Activated CD8-positive, alpha-beta T cell treated with anti-CD3 and anti-CD28 coated beads for 36 hours (primary cell): ENCODE measurements around the gene COPS4. TPM values are rescaled to one million over a fixed set of nuclear protein-coding genes. Genes with fewer than 3 reads are reported as not detected.

ENCODE experiments used
- ATAC-seq: fragments of 200-7000 bp; cut with Tn5 transposase; one replicate; pipeline ENCODE4 v1.10.0; 2021; ENCODE audit warnings: mild to moderate bottlenecking, moderate library complexity
- CTCF ChIA-PET: fragments of 350-600 bp; sonication (Branson Sonifier 250); formaldehyde crosslinking; loops from one replicate; lab custom pipeline; 2021; ENCODE audit warnings: antibody characterized with exemption; lab: Charles Lee
- POLR2A ChIA-PET: fragments of 350-600 bp; sonication (Branson Sonifier 250); formaldehyde crosslinking; loops from one replicate; lab custom pipeline; 2021; ENCODE audit warnings: antibody characterized with exemption; lab: Charles Lee
- DNase-seq: peaks from one replicate; pipeline ENCODE4 v3.0.0-alpha.2; 2020
- H3K27ac Mint-ChIP-seq: one replicate; pipeline ENCODE4 v1.8.0; 2021; ENCODE audit warnings: mild to moderate bottlenecking, mixed read lengths
- H3K27me3 Mint-ChIP-seq: one replicate; pipeline ENCODE4 v1.8.0; 2021; ENCODE audit warnings: mixed read lengths
- H3K36me3 Mint-ChIP-seq: one replicate; pipeline ENCODE4 v1.8.0; 2021; ENCODE audit warnings: low read depth, mixed read lengths
- H3K4me1 Mint-ChIP-seq: one replicate; pipeline ENCODE4 v1.8.0; 2021; ENCODE audit warnings: low read depth, mixed read lengths
- H3K4me3 Mint-ChIP-seq: one replicate; pipeline ENCODE4 v1.8.0; 2021; ENCODE audit warnings: mild to moderate bottlenecking, moderate library complexity, mixed read lengths
- H3K9me3 Mint-ChIP-seq: one replicate; pipeline ENCODE4 v1.8.0; 2021; ENCODE audit warnings: mixed read lengths
- CTCF ChIP-seq: fragments of 200-600 bp; IDR thresholded peaks from one replicate; pipeline ENCODE4 v1.8.0; 2022; ENCODE audit warnings: antibody characterized with exemption, mild to moderate bottlenecking
- intact Hi-C: fragments of 100-400 bp; cut with micrococcal nuclease; formaldehyde crosslinking; loops from one replicate; pipeline ENCODE4 v1.10.0; 2022
- total RNA-seq, 2 experiments: library from RNA; stranded (reverse); gene quantifications; one replicate each; pipeline ENCODE4 v1.2.3, GENCODE V29; 2021

The COPS4 gene
- total RNA-seq, 2 experiments from 2014 or later: 38.4 to 38.8 TPM

DNA sequence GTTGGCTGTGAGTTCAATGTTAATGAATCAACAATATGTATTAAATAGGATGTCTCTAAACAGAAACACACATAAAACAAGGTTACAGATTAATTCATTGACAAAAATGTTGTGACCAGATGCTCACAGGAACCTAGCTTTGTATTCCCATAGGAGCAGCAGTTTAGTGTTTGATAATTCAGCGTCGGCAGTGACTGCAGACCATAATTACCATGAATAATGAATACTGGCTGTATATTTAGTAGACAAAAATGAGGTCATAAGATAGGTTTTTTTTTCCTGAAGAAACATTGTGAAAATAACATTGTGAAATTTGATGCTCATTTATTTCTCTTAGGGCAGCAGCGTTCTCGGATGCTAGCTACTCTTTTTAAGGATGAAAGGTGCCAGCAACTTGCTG is 27.8 kb downstream of the COPS4 start:
- no peak overlapping the region for H3K27ac Mint-ChIP-seq
- no peak for DNase-seq
- H3K4me3 Mint-ChIP-seq: no peak overlapping the region
- H3K36me3 Mint-ChIP-seq: peaks cover 15% of the 10 kb centered on the region
- H3K27me3 Mint-ChIP-seq: no peaks in the 10 kb centered on the region
- no peaks in the 10 kb centered on the region for H3K9me3 Mint-ChIP-seq
- intact Hi-C loops: no loop called here
- no peak for TF ChIP-seq CTCF
- no peak for ATAC-seq
- H3K4me1 Mint-ChIP-seq: no peaks in the 10 kb centered on the region
- CTCF ChIA-PET: interaction anchor here (1.2 to 2.7 kb wide), 4 partner anchors 12 to 218 kb away, joined by 3 to 12 read pairs (median 4); no protein-coding TSS in a partner anchor
- POLR2A ChIA-PET: interaction anchor here (1.7 kb wide), 1 partner anchor 9 kb away, joined by 7 read pairs; no protein-coding TSS in a partner anchor

DNA sequence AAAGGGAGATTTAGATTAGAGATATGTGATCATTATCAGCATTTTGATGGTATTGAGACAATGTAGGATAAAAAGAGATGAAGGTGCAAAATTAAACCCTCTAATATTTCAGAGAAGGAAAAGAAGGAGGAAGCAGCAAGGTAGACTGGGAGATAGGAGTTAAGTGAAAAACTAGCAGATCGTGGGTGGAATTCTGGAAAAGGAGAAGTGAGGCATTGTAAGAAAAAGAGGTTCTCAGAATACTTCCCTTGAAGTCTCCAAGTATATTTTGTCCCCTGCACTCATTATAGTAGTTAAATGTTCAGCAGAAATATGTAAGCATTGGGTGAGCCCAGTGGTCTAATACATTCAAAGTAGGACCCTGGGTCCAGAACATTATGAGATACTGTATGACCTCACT is 30.3 kb downstream of the COPS4 start:
- Mint-ChIP-seq H3K9me3 (no peaks in the 10 kb centered on the region), H3K4me1 (no peaks in the 10 kb centered on the region), H3K27me3 (no peaks in the 10 kb centered on the region), H3K36me3 (peaks cover 26% of the 10 kb centered on the region), H3K27ac (no peak overlapping the region), H3K4me3 (no peak overlapping the region)
- ChIA-PET CTCF (interaction anchor here (1.2 to 1.6 kb wide), 3 partner anchors 9 to 216 kb away, joined by 4 to 9 read pairs (median 5); no protein-coding TSS in a partner anchor), POLR2A (no interaction called here)
- DNase-seq: no peak
- TF ChIP-seq CTCF: no peak
- intact Hi-C loops: no loop called here
- no peak for ATAC-seq

DNA sequence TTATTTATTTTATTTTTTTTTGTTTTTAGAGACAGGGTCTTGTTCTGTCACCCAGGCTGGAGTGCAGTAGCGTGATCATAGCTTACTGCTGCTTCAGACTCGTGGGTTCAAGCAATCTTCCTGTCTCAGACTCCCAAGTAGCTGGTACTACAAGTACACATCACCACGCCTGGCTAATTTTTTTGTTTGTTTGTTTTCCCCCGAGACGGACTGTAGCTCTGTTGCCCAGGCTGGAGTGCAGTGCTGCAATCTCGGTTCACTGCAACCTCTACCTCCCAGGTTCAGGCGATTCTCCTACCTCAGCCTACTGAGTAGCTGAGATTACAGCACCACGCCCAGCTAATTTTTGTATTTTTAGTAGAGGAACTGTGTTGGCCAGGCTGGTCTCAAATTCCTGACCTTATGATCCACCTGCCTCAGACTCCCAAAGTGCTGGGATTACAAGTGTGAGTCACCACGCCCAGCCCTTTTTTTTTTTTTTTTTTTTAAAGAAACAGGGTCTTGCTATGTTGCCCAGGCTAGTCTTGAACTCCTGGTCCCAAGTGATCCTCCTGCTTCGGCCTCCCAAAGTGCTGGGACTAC is 32.2 kb downstream of the COPS4 start:
- Mint-ChIP-seq H3K27ac (no peak overlapping the region), H3K9me3 (no peaks in the 10 kb centered on the region), H3K27me3 (no peaks in the 10 kb centered on the region), H3K4me3 (no peak overlapping the region), H3K36me3 (peaks cover 23% of the 10 kb centered on the region), H3K4me1 (no peaks in the 10 kb centered on the region)
- intact Hi-C loops: no loop called here
- no peak for TF ChIP-seq CTCF
- DNase-seq (no peak), ATAC-seq (no peak)
- CTCF ChIA-PET: interaction anchor here (0.9 to 1.6 kb wide), 4 partner anchors 22 to 192 kb away, joined by 3 to 9 read pairs (median 3); partner anchors contain the start of gene COPS4
- POLR2A ChIA-PET: no interaction called here

DNA sequence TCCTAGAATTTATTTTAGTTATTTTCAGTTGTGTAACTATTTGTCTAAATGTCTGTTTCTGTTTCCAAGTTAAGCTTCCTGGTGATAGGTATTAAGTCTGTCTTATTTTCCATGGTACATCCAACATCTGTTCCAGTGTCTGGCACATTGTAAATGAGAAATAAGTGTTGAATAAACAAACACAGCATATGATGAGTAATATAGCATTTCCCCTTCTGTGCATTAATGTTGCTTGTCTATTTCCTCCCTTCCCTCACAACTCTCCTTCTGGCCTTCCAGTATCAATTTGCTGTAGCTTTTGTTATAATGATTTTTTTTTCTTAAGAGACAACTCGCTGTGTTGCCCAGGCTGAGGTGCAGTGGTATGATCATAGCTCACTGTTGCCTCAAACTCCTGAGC is 36.1 kb downstream of the COPS4 start:
- no peak overlapping the region for H3K4me3 Mint-ChIP-seq
- ATAC-seq: no peak
- ChIA-PET CTCF (interaction anchor here (0.8 to 2.2 kb wide), 10 partner anchors 13 to 212 kb away, joined by 3 to 8 read pairs (median 4); no protein-coding TSS in a partner anchor), POLR2A (interaction anchor here (0.6 to 1.8 kb wide), 6 partner anchors 9 to 261 kb away, joined by 3 to 7 read pairs (median 4); no protein-coding TSS in a partner anchor)
- peaks cover 5% of the 10 kb centered on the region for H3K4me1 Mint-ChIP-seq
- peaks cover 30% of the 10 kb centered on the region for H3K36me3 Mint-ChIP-seq
- H3K9me3 Mint-ChIP-seq: no peaks in the 10 kb centered on the region
- intact Hi-C loops: loop anchor here (5.0 kb wide), 2 partner anchors 41 to 211 kb away; partner anchors contain the start of genes COQ2 and PLAC8
- no peak overlapping the region for H3K27ac Mint-ChIP-seq
- H3K27me3 Mint-ChIP-seq: no peaks in the 10 kb centered on the region
- no peak for TF ChIP-seq CTCF
- no peak for DNase-seq
